Daoy (cell line): ENCODE measurements around the gene WTIP. TPM values are rescaled to one million over a fixed set of nuclear protein-coding genes. Genes with fewer than 3 reads are reported as not detected.
"Not testable (repeated sequence)": the region's sequence is repeated elsewhere in the genome, so short reads cannot be mapped to it uniquely, and the experiment has no call there.

ENCODE experiments used
- DNase-seq: peaks from one replicate; pipeline ENCODE4 v3.0.0-alpha.2; 2015; ENCODE audit warnings: low read depth
- total RNA-seq: library from RNA; depleted of rRNA; stranded (reverse); fragments of >200 nt; shearing (Covaris generic); gene quantifications from 2 replicates; pipeline ENCODE4 v1.2.3, GENCODE V29; 2014; rRNA removed

WTIP gene
- 0.83 and 8.3 TPM in 2 replicates for total RNA-seq

- DNase-seq = peak; percentile 73
Measured at GRCh38 chr19:34480971-34481841, at the start of gene WTIP. WTIP (plus strand) TSS chr19:34481758; CDS start chr19:34481975, 217 bp downstream.

GRCh38 chr19:34432797-34433196, 48.8 kb upstream of the WTIP start:
- no peak for DNase-seq

- DNase-seq = no peak
Measured at GRCh38 chr19:34436716-34437115, 44.8 kb upstream of the WTIP start.

GRCh38 chr19:34448191-34448590, 33.4 kb upstream of the WTIP start:
- DNase-seq = no peak

GRCh38 chr19:34452723-34453122, 28.8 kb upstream of the WTIP start:
- no peak for DNase-seq

- DNase-seq = no peak
Measured at GRCh38 chr19:34454091-34454490, 27.5 kb upstream of the WTIP start.

GRCh38 chr19:34454685-34455084, 26.9 kb upstream of the WTIP start:
- DNase-seq = no peak

GRCh38 chr19:34455783-34456480, 25.6 kb upstream of the WTIP start:
- not testable (repeated sequence) for DNase-seq

- DNase-seq = no peak
Measured at GRCh38 chr19:34457446-34457845, 24.1 kb upstream of the WTIP start.

GRCh38 chr19:34458677-34459076, 22.9 kb upstream of the WTIP start:
- DNase-seq = no peak

- DNase-seq = no peak
Measured at GRCh38 chr19:34459614-34460013, 21.9 kb upstream of the WTIP start.

GRCh38 chr19:34461375-34462100, 20.0 kb upstream of the WTIP start:
- DNase-seq = no peak

GRCh38 chr19:34464785-34465184, 16.8 kb upstream of the WTIP start:
- not testable (repeated sequence) for DNase-seq

GRCh38 chr19:34468409-34468808, 13.1 kb upstream of the WTIP start:
- DNase-seq = no peak

- DNase-seq = not testable (repeated sequence)
Measured at GRCh38 chr19:34469026-34469425, 12.5 kb upstream of the WTIP start.

- no peak for DNase-seq
Measured at GRCh38 chr19:34471906-34472700, 9.5 kb upstream of the WTIP start.

- no peak for DNase-seq
Measured at GRCh38 chr19:34474233-34474989, 7.1 kb upstream of the WTIP start.

GRCh38 chr19:34475026-34475974, 6.3 kb upstream of the WTIP start:
- peak; percentile 25 for DNase-seq

- DNase-seq = no peak
Measured at GRCh38 chr19:34475975-34476594, 5.5 kb upstream of the WTIP start.
